ENCODE measurements around the gene IP6K1.

GRCh38 chr3:49745986-49746385 lies 40.4 kb downstream of the IP6K1 start:
- no peak for TF ChIP-seq EZH2 (IDR thresholded peaks at IDR 0.05; ENCODE audit: low read depth, unreplicated experiment)
- TF ChIP-seq CTCF (conservative IDR thresholded peaks at IDR 0.05; ENCODE audit: low read depth in 2 of 2) = no peak
- TF ChIP-seq CREB1 (CRISPR knock-in tag; IDR thresholded peaks at IDR 0.05; ENCODE audit: low read depth) = no peak
- no peak for TF ChIP-seq POLR2AphosphoS5 (IDR thresholded peaks at IDR 0.05; ENCODE audit: low read depth)
- no peak for TF ChIP-seq JUNB (IDR thresholded peaks at IDR 0.05; ENCODE audit: unreplicated experiment)
- TF ChIP-seq EZH2phosphoT487 (IDR thresholded peaks at IDR 0.05; ENCODE audit: unreplicated experiment) = no peak
- TF ChIP-seq, protein P1, sequence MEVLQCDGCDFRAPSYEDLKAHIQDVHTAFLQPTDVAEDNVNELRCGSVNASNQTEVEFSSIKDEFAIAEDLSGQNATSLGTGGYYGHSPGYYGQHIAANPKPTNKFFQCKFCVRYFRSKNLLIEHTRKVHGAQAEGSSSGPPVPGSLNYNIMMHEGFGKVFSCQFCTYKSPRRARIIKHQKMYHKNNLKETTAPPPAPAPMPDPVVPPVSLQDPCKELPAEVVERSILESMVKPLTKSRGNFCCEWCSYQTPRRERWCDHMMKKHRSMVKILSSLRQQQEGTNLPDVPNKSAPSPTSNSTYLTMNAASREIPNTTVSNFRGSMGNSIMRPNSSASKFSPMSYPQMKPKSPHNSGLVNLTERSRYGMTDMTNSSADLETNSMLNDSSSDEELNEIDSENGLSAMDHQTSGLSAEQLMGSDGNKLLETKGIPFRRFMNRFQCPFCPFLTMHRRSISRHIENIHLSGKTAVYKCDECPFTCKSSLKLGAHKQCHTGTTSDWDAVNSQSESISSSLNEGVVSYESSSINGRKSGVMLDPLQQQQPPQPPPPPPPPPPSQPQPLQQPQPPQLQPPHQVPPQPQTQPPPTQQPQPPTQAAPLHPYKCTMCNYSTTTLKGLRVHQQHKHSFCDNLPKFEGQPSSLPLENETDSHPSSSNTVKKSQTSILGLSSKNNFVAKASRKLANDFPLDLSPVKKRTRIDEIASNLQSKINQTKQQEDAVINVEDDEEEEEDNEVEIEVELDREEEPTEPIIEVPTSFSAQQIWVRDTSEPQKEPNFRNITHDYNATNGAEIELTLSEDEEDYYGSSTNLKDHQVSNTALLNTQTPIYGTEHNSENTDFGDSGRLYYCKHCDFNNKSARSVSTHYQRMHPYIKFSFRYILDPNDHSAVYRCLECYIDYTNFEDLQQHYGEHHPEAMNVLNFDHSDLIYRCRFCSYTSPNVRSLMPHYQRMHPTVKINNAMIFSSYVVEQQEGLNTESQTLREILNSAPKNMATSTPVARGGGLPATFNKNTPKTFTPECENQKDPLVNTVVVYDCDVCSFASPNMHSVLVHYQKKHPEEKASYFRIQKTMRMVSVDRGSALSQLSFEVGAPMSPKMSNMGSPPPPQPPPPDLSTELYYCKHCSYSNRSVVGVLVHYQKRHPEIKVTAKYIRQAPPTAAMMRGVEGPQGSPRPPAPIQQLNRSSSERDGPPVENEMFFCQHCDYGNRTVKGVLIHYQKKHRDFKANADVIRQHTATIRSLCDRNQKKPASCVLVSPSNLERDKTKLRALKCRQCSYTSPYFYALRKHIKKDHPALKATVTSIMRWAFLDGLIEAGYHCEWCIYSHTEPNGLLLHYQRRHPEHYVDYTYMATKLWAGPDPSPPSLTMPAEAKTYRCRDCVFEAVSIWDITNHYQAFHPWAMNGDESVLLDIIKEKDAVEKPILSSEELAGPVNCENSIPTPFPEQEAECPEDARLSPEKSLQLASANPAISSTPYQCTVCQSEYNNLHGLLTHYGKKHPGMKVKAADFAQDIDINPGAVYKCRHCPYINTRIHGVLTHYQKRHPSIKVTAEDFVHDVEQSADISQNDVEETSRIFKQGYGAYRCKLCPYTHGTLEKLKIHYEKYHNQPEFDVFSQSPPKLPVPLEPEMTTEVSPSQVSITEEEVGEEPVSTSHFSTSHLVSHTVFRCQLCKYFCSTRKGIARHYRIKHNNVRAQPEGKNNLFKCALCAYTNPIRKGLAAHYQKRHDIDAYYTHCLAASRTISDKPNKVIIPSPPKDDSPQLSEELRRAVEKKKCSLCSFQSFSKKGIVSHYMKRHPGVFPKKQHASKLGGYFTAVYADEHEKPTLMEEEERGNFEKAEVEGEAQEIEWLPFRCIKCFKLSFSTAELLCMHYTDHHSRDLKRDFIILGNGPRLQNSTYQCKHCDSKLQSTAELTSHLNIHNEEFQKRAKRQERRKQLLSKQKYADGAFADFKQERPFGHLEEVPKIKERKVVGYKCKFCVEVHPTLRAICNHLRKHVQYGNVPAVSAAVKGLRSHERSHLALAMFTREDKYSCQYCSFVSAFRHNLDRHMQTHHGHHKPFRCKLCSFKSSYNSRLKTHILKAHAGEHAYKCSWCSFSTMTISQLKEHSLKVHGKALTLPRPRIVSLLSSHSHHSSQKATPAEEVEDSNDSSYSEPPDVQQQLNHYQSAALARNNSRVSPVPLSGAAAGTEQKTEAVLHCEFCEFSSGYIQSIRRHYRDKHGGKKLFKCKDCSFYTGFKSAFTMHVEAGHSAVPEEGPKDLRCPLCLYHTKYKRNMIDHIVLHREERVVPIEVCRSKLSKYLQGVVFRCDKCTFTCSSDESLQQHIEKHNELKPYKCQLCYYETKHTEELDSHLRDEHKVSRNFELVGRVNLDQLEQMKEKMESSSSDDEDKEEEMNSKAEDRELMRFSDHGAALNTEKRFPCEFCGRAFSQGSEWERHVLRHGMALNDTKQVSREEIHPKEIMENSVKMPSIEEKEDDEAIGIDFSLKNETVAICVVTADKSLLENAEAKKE (CRISPR knock-in tag; IDR thresholded peaks at IDR 0.05) = no peak
- TF ChIP-seq, protein P2, sequence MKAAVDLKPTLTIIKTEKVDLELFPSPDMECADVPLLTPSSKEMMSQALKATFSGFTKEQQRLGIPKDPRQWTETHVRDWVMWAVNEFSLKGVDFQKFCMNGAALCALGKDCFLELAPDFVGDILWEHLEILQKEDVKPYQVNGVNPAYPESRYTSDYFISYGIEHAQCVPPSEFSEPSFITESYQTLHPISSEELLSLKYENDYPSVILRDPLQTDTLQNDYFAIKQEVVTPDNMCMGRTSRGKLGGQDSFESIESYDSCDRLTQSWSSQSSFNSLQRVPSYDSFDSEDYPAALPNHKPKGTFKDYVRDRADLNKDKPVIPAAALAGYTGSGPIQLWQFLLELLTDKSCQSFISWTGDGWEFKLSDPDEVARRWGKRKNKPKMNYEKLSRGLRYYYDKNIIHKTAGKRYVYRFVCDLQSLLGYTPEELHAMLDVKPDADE (IDR thresholded peaks at IDR 0.05) = no peak
- TF ChIP-seq ZNF331 (CRISPR knock-in tag; IDR thresholded peaks at IDR 0.05; ENCODE audit: low read depth) = no peak
- TF ChIP-seq, protein P3, sequence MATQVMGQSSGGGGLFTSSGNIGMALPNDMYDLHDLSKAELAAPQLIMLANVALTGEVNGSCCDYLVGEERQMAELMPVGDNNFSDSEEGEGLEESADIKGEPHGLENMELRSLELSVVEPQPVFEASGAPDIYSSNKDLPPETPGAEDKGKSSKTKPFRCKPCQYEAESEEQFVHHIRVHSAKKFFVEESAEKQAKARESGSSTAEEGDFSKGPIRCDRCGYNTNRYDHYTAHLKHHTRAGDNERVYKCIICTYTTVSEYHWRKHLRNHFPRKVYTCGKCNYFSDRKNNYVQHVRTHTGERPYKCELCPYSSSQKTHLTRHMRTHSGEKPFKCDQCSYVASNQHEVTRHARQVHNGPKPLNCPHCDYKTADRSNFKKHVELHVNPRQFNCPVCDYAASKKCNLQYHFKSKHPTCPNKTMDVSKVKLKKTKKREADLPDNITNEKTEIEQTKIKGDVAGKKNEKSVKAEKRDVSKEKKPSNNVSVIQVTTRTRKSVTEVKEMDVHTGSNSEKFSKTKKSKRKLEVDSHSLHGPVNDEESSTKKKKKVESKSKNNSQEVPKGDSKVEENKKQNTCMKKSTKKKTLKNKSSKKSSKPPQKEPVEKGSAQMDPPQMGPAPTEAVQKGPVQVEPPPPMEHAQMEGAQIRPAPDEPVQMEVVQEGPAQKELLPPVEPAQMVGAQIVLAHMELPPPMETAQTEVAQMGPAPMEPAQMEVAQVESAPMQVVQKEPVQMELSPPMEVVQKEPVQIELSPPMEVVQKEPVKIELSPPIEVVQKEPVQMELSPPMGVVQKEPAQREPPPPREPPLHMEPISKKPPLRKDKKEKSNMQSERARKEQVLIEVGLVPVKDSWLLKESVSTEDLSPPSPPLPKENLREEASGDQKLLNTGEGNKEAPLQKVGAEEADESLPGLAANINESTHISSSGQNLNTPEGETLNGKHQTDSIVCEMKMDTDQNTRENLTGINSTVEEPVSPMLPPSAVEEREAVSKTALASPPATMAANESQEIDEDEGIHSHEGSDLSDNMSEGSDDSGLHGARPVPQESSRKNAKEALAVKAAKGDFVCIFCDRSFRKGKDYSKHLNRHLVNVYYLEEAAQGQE (IDR thresholded peaks at IDR 0.05; ENCODE audit: unreplicated experiment) = no peak
- TF ChIP-seq NANOG (IDR thresholded peaks at IDR 0.05; ENCODE audit: borderline replicate concordance) = no peak
- TF ChIP-seq STAT1 (IDR thresholded peaks at IDR 0.05; ENCODE audit: unreplicated experiment) = no peak

Data from GM23338 (cell line).